SK-N-MC (cell line): ENCODE results near the gene CXorf49B.
"Not testable (repeated sequence)": the region's sequence is repeated elsewhere in the genome, so short reads cannot be mapped to it uniquely, and the experiment has no call there.

ENCODE experiments used
- EZH2 ChIP-seq: fragments of 200-600 bp; sonication (generic); IDR thresholded peaks from one replicate; pipeline ENCODE4 v1.6.1; 2017; ENCODE audit warnings: antibody characterized with exemption
- POLR2AphosphoS5 ChIP-seq: IDR thresholded peaks from 2 replicates; pipeline ENCODE4 v1.6.1; 2012; ENCODE audit warnings: mild to moderate bottlenecking, low read depth, low read length, borderline replicate concordance

DNA sequence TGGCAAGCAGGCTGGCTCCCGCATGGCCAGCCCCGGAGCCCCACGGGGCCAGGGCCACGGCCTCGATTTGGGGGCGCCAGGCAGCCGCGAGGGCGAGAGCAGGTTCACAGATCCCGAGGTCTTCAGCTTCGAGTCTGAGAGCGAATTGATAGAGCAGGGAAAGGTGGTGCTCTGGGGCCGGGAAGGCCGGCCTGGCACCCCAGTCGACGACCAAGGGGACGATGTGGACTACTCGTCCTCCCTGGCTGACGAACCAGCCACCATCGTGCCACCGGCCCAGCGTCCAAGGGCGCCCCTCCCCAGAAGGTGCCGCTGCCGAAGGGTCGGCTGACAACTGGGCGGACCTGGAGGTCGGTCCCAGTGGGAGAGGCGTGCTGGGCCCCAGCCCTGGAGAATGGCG, 44.0 kb upstream of the CXorf49B start:
- not testable (repeated sequence) for TF ChIP-seq POLR2AphosphoS5, EZH2
